GM18909 (cell line): ENCODE data around the gene PIGC.

Experiments
- ATAC-seq: cut with Tn5 transposase; IDR thresholded peaks from one replicate; pipeline ENCODE4 v1.9.1; 2021; ENCODE audit warnings: mild to moderate bottlenecking; ENCODE audit not compliant: unreplicated experiment, poor library complexity

Gene PIGC

GRCh38 chr1:172401477-172401876 is 42.4 kb downstream of the PIGC start:
- ATAC-seq, result no peak

GRCh38 chr1:172400722-172401105 is 43.2 kb downstream of the PIGC start:
- no peak for ATAC-seq

DNA sequence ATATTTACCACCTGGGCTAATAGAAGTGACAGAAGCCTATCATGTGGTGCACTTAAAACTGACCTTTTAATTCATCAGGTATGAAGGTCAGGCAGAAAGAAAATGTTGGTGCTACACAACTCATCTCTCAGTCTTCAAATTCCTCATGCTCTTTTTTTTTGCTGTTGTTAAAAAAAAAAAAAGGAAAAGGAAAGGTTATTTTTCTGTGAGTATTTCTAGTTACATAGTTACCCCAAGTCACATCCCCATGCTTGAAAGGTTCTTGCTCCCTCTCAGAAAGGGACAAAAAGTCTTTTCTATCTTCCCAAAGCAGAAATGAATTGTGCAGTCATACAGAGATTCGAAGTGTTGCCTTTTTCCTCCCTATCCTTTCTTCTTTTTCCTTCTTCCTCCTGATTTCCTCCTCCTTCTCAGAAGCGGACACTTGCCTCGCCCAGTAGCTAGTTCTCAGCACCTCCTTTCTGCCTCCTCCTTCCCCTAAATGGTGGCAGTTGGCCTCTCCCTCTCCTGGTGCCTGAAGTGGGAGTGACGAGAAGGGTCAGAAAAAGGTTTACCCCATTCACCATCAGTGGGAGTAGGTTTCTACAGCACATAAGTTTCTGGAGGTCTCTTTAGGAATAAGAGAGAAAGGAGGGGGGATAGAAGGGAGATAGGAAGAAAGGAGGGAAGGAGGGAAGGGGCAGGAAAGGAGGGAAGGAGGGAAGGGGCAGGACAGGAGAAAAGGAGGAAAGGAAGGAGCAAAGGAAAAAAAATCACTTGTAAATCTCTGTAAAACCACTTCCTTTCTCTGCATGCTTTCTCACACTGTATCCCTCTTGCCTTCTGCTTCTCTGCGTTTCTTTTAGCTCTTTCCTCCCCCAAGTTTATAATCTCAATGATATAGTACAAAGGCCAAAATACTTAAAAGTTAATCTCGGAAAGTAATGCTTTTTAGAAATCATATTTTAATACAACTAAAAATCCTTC is 43.8 kb downstream of the PIGC start:
- no peak for ATAC-seq

GRCh38 chr1:172398970-172399755 is 44.7 kb downstream of the PIGC start:
- no peak for ATAC-seq

- ATAC-seq, result no peak
Observed at GRCh38 chr1:172398193-172398592, 45.7 kb downstream of the PIGC start.

- ATAC-seq, result no peak
Observed at GRCh38 chr1:172397633-172398032, 46.2 kb downstream of the PIGC start.

- no peak for ATAC-seq
Observed at GRCh38 chr1:172397221-172397620, 46.6 kb downstream of the PIGC start.

- ATAC-seq, result no peak
Observed at GRCh38 chr1:172395576-172395975, 48.3 kb downstream of the PIGC start.

GRCh38 chr1:172394811-172395210 is 49.1 kb downstream of the PIGC start:
- no peak for ATAC-seq

DNA sequence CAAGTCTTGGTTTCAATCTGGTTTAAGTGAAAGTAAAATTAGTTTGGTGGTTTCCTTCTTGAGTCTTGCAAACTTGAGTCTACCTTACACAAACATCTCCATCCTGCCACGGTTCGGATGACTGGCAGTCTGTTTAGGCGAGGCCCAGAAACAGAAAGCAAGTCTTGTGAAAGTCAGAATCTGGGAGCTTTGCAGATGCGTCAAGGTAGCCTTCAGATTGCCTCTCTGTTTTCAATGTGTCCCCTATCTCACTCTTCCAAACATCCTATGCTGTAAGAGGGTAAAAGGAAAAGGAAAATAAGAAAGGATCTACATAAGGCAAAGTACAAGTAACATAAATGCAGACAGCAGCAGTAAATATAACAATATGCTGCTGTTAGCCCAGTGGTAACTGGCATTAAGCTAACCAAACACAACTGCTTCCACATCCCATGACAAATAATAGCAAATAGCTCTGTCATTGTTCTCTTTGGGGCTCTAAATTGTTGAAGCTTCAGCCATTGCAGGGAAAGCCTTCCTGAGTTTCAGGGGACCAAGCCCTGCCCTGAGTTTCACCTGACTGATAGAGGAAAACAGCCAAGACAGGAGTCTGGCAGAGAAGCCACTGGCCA is 49.6 kb downstream of the PIGC start:
- peak; percentile 87 for ATAC-seq

GRCh38 chr1:172393354-172393753 is 50.5 kb downstream of the PIGC start:
- no peak for ATAC-seq

GRCh38 chr1:172391976-172392375 is 51.9 kb downstream of the PIGC start:
- ATAC-seq, result no peak
